K562 (cell line): ENCODE data around the gene RALA.

Experiments
- ATF2 ChIP-seq: sonication (generic); formaldehyde crosslinking; IDR thresholded peaks from 2 replicates; pipeline ENCODE4 v1.8.1; 2022; ENCODE audit warnings: missing genetic modification reagents
- BDP1 ChIP-seq: IDR thresholded peaks from 3 replicates; pipeline ENCODE4 v1.6.1; 2011; ENCODE audit not compliant: insufficient read length, insufficient read depth
- DMBX1 ChIP-seq: fragments of 250-450 bp; sonication (Bioruptor Pico); IDR thresholded peaks from 2 replicates; pipeline ENCODE4 v1.8.0; 2022; ENCODE audit warnings: inconsistent platforms, mild to moderate bottlenecking, moderate library complexity, borderline replicate concordance
- E2F8 ChIP-seq: fragments of 450-650 bp; IDR thresholded peaks from 2 replicates; pipeline ENCODE4 v1.7.1; 2018; ENCODE audit warnings: mild to moderate bottlenecking, low read depth; ENCODE audit not compliant: partially characterized antibody
- EP300 ChIP-seq: IDR thresholded peaks from 2 replicates; pipeline ENCODE4 v1.6.1; 2012; ENCODE audit warnings: low read length, improper control_type of control experiment
- FOXO4 ChIP-seq: fragments of 450-650 bp; formaldehyde crosslinking; IDR thresholded peaks from 2 replicates; pipeline ENCODE4 v1.4.0; 2020; ENCODE audit warnings: mild to moderate bottlenecking, moderate library complexity
- MXI1 ChIP-seq: IDR thresholded peaks from 2 replicates; pipeline ENCODE4 v1.6.1; 2011; ENCODE audit warnings: low read depth, mild to moderate bottlenecking, improper control_type of control experiment, low read length
- NR2C2 ChIP-seq, 2 experiments: fragments of 200-800 bp in 1 of 2; sonication (Bioruptor generic) in 1 of 2; sonication (generic) in 1 of 2; formaldehyde crosslinking in 1 of 2; IDR thresholded peaks; 2 replicates each; pipeline versions ENCODE4 v1.6.1 to v1.8.0; 2016 to 2022; ENCODE audit warnings: mild to moderate bottlenecking in 1 of 2, missing compliant biosample characterization in 1 of 2, missing genetic modification characterization in 1 of 2, missing genetic modification reagents in 1 of 2
- SRF ChIP-seq, 2 experiments: fragments of 250-450, 450-650 bp in 1 of 2; sonication (Bioruptor Pico) in 1 of 2; sonication (generic) in 1 of 2; formaldehyde crosslinking; IDR thresholded peaks; 2 replicates each; pipeline versions ENCODE4 v1.5.0 to v1.5.1; 2020 to 2022; ENCODE audit warnings: mild to moderate bottlenecking in 1 of 2, missing genetic modification reagents in 1 of 2
- TOE1 ChIP-seq, 2 experiments: fragments of 450-650 bp in 1 of 2; sonication (generic) in 1 of 2; formaldehyde crosslinking in 1 of 2; IDR thresholded peaks; 2 replicates each; pipeline versions ENCODE4 v1.7.1 to v1.8.0; 2016 to 2022; ENCODE audit warnings: borderline replicate concordance in 2 of 2, mild to moderate bottlenecking in 2 of 2, antibody characterized with exemption in 1 of 2, inconsistent platforms in 1 of 2, low read depth in 1 of 2, missing genetic modification reagents in 1 of 2, moderate library complexity in 1 of 2
- ZNF263 ChIP-seq: sonication (generic); formaldehyde crosslinking; IDR thresholded peaks from 2 replicates; pipeline ENCODE4 v1.8.0; 2022; ENCODE audit warnings: mild to moderate bottlenecking, missing genetic modification reagents, borderline replicate concordance

GRCh38 chr7:39693812-39694211, 70.4 kb downstream of the RALA start:
- TF ChIP-seq TOE1 (IDR thresholded peaks at IDR 0.05; ENCODE audit: borderline replicate concordance) (no peak), TOE1 (CRISPR knock-in tag; IDR thresholded peaks at IDR 0.05; ENCODE audit: borderline replicate concordance, low read depth) (no peak), FOXO4 (CRISPR knock-in tag) (no peak), MXI1 (no peak), E2F8 (no peak), ZNF263 (CRISPR knock-in tag) (no peak), SRF (CRISPR knock-in tag; IDR thresholded peaks at IDR 0.05) (no peak), NR2C2 (CRISPR knock-in tag; IDR thresholded peaks at IDR 0.05) (no peak), NR2C2 (tag; IDR thresholded peaks at IDR 0.05) (no peak), ATF2 (no peak), EP300 (no peak), BDP1 (no peak), DMBX1 (CRISPR knock-in tag) (no peak)
